Measurements from ENCODE around the gene TSPAN19.
A peak's percentile ranks its signal among the peaks of the same experiment; 100 is the strongest.

The TSPAN19 gene

GRCh38 chr12:84995641-84996040 is 40.4 kb downstream of the TSPAN19 start:
- Histone ChIP-seq H3K9me2 (replicated peaks; ENCODE audit: control insufficient read depth, low read length) (no peaks in the 10 kb centered on the region), H3K4me1 (ENCODE audit: control insufficient read depth, low read length) (peaks cover 46% of the 10 kb centered on the region), H3K79me2 (ENCODE audit: control insufficient read depth, low read length) (peaks cover 30% of the 10 kb centered on the region), H3K27ac (ENCODE audit: low read depth, low read length) (no peak overlapping the region; the same call in 1 of the 2 replicates), H4K20me1 (ENCODE audit: control insufficient read depth, insufficient read depth, low read depth, low read length) (no peaks in the 10 kb centered on the region), H3K4me2 (ENCODE audit: low read length) (no peak overlapping the region), H3K4me3 (ENCODE audit: low read length) (no peak overlapping the region), H3K36me3 (ENCODE audit: control insufficient read depth, low read length) (peaks cover 44% of the 10 kb centered on the region), H3K9me3 (ENCODE audit: control insufficient read depth, insufficient read depth, low read length) (no peaks in the 10 kb centered on the region), H3K27me3 (ENCODE audit: control insufficient read depth, low read length) (no peaks in the 10 kb centered on the region), H3F3A (ENCODE audit: control insufficient read depth, insufficient read depth) (peaks cover 26% of the 10 kb centered on the region)
- TF ChIP-seq EZH2phosphoT487 (IDR thresholded peaks at IDR 0.05; ENCODE audit: borderline replicate concordance, low read length): no peak
- no peak for TF ChIP-seq CTCF (IDR thresholded peaks at IDR 0.05; ENCODE audit: low read depth, low read length, poor library complexity, severe bottlenecking)

GRCh38 chr12:84994426-84994825 is 41.7 kb downstream of the TSPAN19 start:
- TF ChIP-seq CTCF (IDR thresholded peaks at IDR 0.05; ENCODE audit: low read depth, low read length, poor library complexity, severe bottlenecking): no peak
- H3K4me1 ChIP-seq (ENCODE audit: control insufficient read depth, low read length): peaks cover 46% of the 10 kb centered on the region

GRCh38 chr12:84986586-84986985 is 49.5 kb downstream of the TSPAN19 start:
- Histone ChIP-seq H3K9me3 (ENCODE audit: control insufficient read depth, insufficient read depth, low read length) (no peaks in the 10 kb centered on the region), H3K9me2 (replicated peaks; ENCODE audit: control insufficient read depth, low read length) (no peaks in the 10 kb centered on the region), H3K4me3 (ENCODE audit: low read length) (peak overlapping the region; percentile 65), H3K4me2 (ENCODE audit: low read length) (peak overlapping the region; percentile 65), H3K27ac (ENCODE audit: low read depth, low read length) (peak overlapping the region; percentile 96), H3K36me3 (ENCODE audit: control insufficient read depth, low read length) (peaks cover 19% of the 10 kb centered on the region), H3F3A (ENCODE audit: control insufficient read depth, insufficient read depth) (peaks cover 35% of the 10 kb centered on the region), H3K79me2 (ENCODE audit: control insufficient read depth, low read length) (peaks cover 55% of the 10 kb centered on the region), H4K20me1 (ENCODE audit: control insufficient read depth, insufficient read depth, low read depth, low read length) (no peaks in the 10 kb centered on the region), H3K27me3 (ENCODE audit: control insufficient read depth, low read length) (no peaks in the 10 kb centered on the region), H3K4me1 (ENCODE audit: control insufficient read depth, low read length) (peaks cover 62% of the 10 kb centered on the region)
- no peak for TF ChIP-seq CTCF (IDR thresholded peaks at IDR 0.05; ENCODE audit: low read depth, low read length, poor library complexity, severe bottlenecking)
- TF ChIP-seq EZH2phosphoT487 (IDR thresholded peaks at IDR 0.05; ENCODE audit: borderline replicate concordance, low read length): no peak

More at GRCh38 chr12:84994426-84994825, 41.7 kb downstream of the TSPAN19 start:
- H3K9me2 ChIP-seq (replicated peaks; ENCODE audit: control insufficient read depth, low read length): no peaks in the 10 kb centered on the region
- H3F3A ChIP-seq (ENCODE audit: control insufficient read depth, insufficient read depth): peaks cover 26% of the 10 kb centered on the region
- no peaks in the 10 kb centered on the region for H3K9me3 ChIP-seq (ENCODE audit: control insufficient read depth, insufficient read depth, low read length)
- H3K27me3 ChIP-seq (ENCODE audit: control insufficient read depth, low read length): no peaks in the 10 kb centered on the region
- peaks cover 55% of the 10 kb centered on the region for H3K36me3 ChIP-seq (ENCODE audit: control insufficient read depth, low read length)
- H3K79me2 ChIP-seq (ENCODE audit: control insufficient read depth, low read length): peaks cover 42% of the 10 kb centered on the region
- peak overlapping the region; percentile 8; the same call in 1 of the 2 replicates for H3K4me3 ChIP-seq (ENCODE audit: low read length)
- peak overlapping the region; percentile 49 for H3K4me2 ChIP-seq (ENCODE audit: low read length)
- peak overlapping the region; percentile 31 for H3K27ac ChIP-seq (ENCODE audit: low read depth, low read length)
- no peaks in the 10 kb centered on the region for H4K20me1 ChIP-seq (ENCODE audit: control insufficient read depth, insufficient read depth, low read depth, low read length)

All from DOHH2 (cell line).